Endothelial cell of umbilical vein (primary cell): ENCODE data around the gene DUSP10. TPM values are rescaled to one million over a fixed set of nuclear protein-coding genes. Genes with fewer than 3 reads are reported as not detected.

ENCODE experiments used
- BruUV-seq: library from RNA; stranded (reverse); fragments of 400-500 nt; replicated peaks from 2 replicates; lab custom pipeline; 2021; lab: Mats Ljungman, UMichigan
- CTCF ChIA-PET: fragments of 300-600, 350-600 bp; sonication (Branson Sonifier 250); formaldehyde crosslinking; loops from one replicate; lab custom pipeline; 2021; ENCODE audit warnings: antibody characterized with exemption, inconsistent platforms; lab: Charles Lee
- POLR2A ChIA-PET: fragments of 300-600, 350-600 bp; sonication (Branson Sonifier 250); formaldehyde crosslinking; loops from one replicate; lab custom pipeline; 2021; ENCODE audit warnings: antibody characterized with exemption, inconsistent platforms; lab: Charles Lee
- DNase-seq: peaks from one replicate; pipeline ENCODE4 v3.0.0-alpha.2; 2011; ENCODE audit warnings: low read depth, low spot score
- FAIRE-seq: peaks from 2 replicates; lab custom pipeline; 2011; peaks lifted over from hg19 to GRCh38; lab: Jason Lieb, UNC
- H2AFZ ChIP-seq: 2 replicates; pipeline ENCODE4 v1.6.0; 2012; ENCODE audit warnings: low read depth, low read length, control low read depth, inconsistent platforms
- H3K27ac ChIP-seq: 2 replicates; pipeline ENCODE4 v1.5.1; 2011; ENCODE audit warnings: low read depth, mild to moderate bottlenecking, control low read depth, low read length, moderate library complexity; ENCODE audit not compliant: insufficient read depth
- H3K27me3 ChIP-seq, 2 experiments: 2 replicates each; pipeline versions ENCODE4 v1.6.0 to v1.6.1; 2011; ENCODE audit warnings: low read length in 2 of 2, mixed read lengths in 1 of 2; ENCODE audit not compliant: control insufficient read depth in 2 of 2, insufficient read depth in 2 of 2
- H3K36me3 ChIP-seq, 2 experiments: 2 replicates in 1 of 2; 3 replicates in 1 of 2; pipeline ENCODE4 v1.5.1; 2011; ENCODE audit warnings: low read length in 2 of 2, mild to moderate bottlenecking in 1 of 2, moderate library complexity in 1 of 2; ENCODE audit not compliant: control insufficient read depth in 2 of 2, insufficient read depth in 2 of 2; ENCODE audit errors: extremely low read depth in 1 of 2
- H3K4me1 ChIP-seq: 3 replicates; pipeline ENCODE4 v1.5.1; 2011; ENCODE audit warnings: mild to moderate bottlenecking, low read length; ENCODE audit not compliant: control insufficient read depth, insufficient read depth; ENCODE audit errors: extremely low read depth
- H3K4me2 ChIP-seq: 2 replicates; pipeline ENCODE4 v1.6.1; 2011; ENCODE audit warnings: low read length, control low read depth, mixed read lengths; ENCODE audit not compliant: insufficient read depth
- H3K4me3 ChIP-seq, 3 experiments: fragments of 200-600 bp in 1 of 3; sonication (generic), shearing (Covaris generic) in 1 of 3; replicated peaks in 1 of 3; 2 replicates each; pipeline ENCODE4 v1.5.1; 2011 to 2016; ENCODE audit warnings: control low read depth in 3 of 3, low read length in 3 of 3, mild to moderate bottlenecking in 2 of 3, inconsistent platforms in 1 of 3, low read depth in 1 of 3, moderate library complexity in 1 of 3; ENCODE audit not compliant: insufficient read depth in 1 of 3
- H3K79me2 ChIP-seq: 2 replicates; pipeline ENCODE4 v1.6.0; 2012; ENCODE audit warnings: low read length, inconsistent platforms; ENCODE audit not compliant: control insufficient read depth, insufficient read depth
- H3K9ac ChIP-seq: replicated peaks from 2 replicates; pipeline ENCODE3; 2011; ENCODE audit warnings: low read length, control low read depth; ENCODE audit not compliant: insufficient read depth; ENCODE audit errors: extremely low read depth
- H3K9me1 ChIP-seq: replicated peaks from 3 replicates; pipeline ENCODE4 v1.6.0; 2011; ENCODE audit warnings: mild to moderate bottlenecking, low read length; ENCODE audit not compliant: control insufficient read depth, insufficient read depth; ENCODE audit errors: extremely low read depth
- H3K9me3 ChIP-seq: replicated peaks from 2 replicates; pipeline ENCODE4 v1.5.1; 2012; ENCODE audit warnings: low read length, inconsistent platforms; ENCODE audit not compliant: control insufficient read depth, insufficient read depth
- H4K20me1 ChIP-seq: replicated peaks from 2 replicates; pipeline ENCODE3; 2011; ENCODE audit warnings: mild to moderate bottlenecking, low read length; ENCODE audit not compliant: control insufficient read depth, insufficient read depth; ENCODE audit errors: extremely low read depth
- CTCF ChIP-seq, 2 donors: IDR thresholded peaks; 1 replicate in 1 of 2; 2 replicates in 1 of 2; pipeline ENCODE4 v1.5.1; 2011; ENCODE audit warnings: low read length in 2 of 2, mild to moderate bottlenecking in 2 of 2, moderate library complexity in 2 of 2, control low read depth in 1 of 2, inconsistent platforms in 1 of 2, low read depth in 1 of 2; ENCODE audit not compliant: insufficient read depth in 1 of 2; ENCODE audit errors: extremely low read depth in 1 of 2
- EZH2 ChIP-seq: IDR thresholded peaks from 2 replicates; pipeline ENCODE4 v1.6.1; 2012; ENCODE audit warnings: borderline replicate concordance, low read depth, mild to moderate bottlenecking, moderate library complexity, low read length, inconsistent platforms; ENCODE audit not compliant: severe bottlenecking
- FOS ChIP-seq: IDR thresholded peaks from 2 replicates; pipeline ENCODE4 v1.6.1; 2011; ENCODE audit warnings: mild to moderate bottlenecking, low read length, moderate library complexity, borderline replicate concordance; ENCODE audit not compliant: insufficient read depth
- GATA2 ChIP-seq: IDR thresholded peaks from 2 replicates; pipeline ENCODE4 v1.7.0; 2011; ENCODE audit warnings: low read depth, mild to moderate bottlenecking, moderate library complexity, mixed read lengths, low read length; ENCODE audit not compliant: insufficient read length, insufficient read depth
- JUN ChIP-seq: IDR thresholded peaks from 2 replicates; pipeline ENCODE4 v1.6.1; 2011; ENCODE audit warnings: borderline replicate concordance, low read depth; ENCODE audit not compliant: insufficient read length, insufficient read depth
- MAX ChIP-seq: IDR thresholded peaks from 2 replicates; pipeline ENCODE4 v1.6.1; 2011; ENCODE audit not compliant: insufficient read depth, insufficient read length
- MYC ChIP-seq: IDR thresholded peaks from one replicate; pipeline ENCODE4 v1.6.1; 2011; ENCODE audit warnings: mild to moderate bottlenecking, low read depth, low read length
- POLR2A ChIP-seq: IDR thresholded peaks from 2 replicates; pipeline ENCODE4 v1.6.1; 2012; ENCODE audit warnings: low read depth, mild to moderate bottlenecking, control low read depth, low read length
- POLR2AphosphoS5 ChIP-seq: IDR thresholded peaks from 2 replicates; pipeline ENCODE4 v1.6.1; 2012; ENCODE audit warnings: low read depth, mild to moderate bottlenecking, control low read depth, low read length, moderate library complexity; ENCODE audit not compliant: insufficient read depth
- dilution Hi-C: fragments of 300-500 bp; cut with MboI; formaldehyde crosslinking; loops from one replicate; pipeline ENCODE4 v1.15.0; 2019; ENCODE audit warnings: low sequenced_read_pairs; ENCODE audit not compliant: extremely low pct_ligation_motif_present
- intact Hi-C: fragments of 100-400 bp; cut with micrococcal nuclease; formaldehyde crosslinking; loops from one replicate; pipeline ENCODE4 v1.10.0; 2022
- polyA plus RNA-seq, 4 experiments: library from polyadenylated mRNA; depleted of rRNA in 3 of 4; stranded (reverse) in 3 of 4; unstranded in 1 of 4; fragments of >200 nt; gene quantifications; 2 replicates each; pipeline versions ENCODE4 v1.2.1 to v1.2.3, GENCODE V29; 2011 to 2012; ENCODE audit warnings: missing spikeins in 1 of 4
- total RNA-seq: library from RNA; stranded (reverse); gene quantifications from 2 replicates; pipeline ENCODE4 v1.2.3, GENCODE V29; 2021

DUSP10 gene
- total and polyA plus RNA-seq, 2 donors (not counting 3 experiments of a cell fraction or from before 2014, with no cell fraction given), result 1.6 to 1.9 TPM

GRCh38 chr1:221751226-221751887, 9.5 kb upstream of the DUSP10 start:
- Histone ChIP-seq H3K9me1 (no peaks in the 10 kb centered on the region), H3K4me2 (no peak overlapping the region), H3K27me3 (peaks cover 0 to 1% of the 10 kb centered on the region in 2 experiments), H4K20me1 (no peaks in the 10 kb centered on the region), H3K4me3 (no peak overlapping the region), H3K79me2 (no peaks in the 10 kb centered on the region), H3K36me3 (no peaks in the 10 kb centered on the region), H3K9ac (no peak overlapping the region), H3K27ac (no peak overlapping the region), H3K4me1 (no peaks in the 10 kb centered on the region), H2AFZ (no peak overlapping the region), H3K9me3 (no peaks in the 10 kb centered on the region)
- no peak for TF ChIP-seq EZH2
- TF ChIP-seq POLR2AphosphoS5, result no peak
- no peak for TF ChIP-seq POLR2A
- TF ChIP-seq GATA2, result no peak
- TF ChIP-seq MAX, result no peak
- TF ChIP-seq MYC, result no peak
- TF ChIP-seq CTCF (IDR thresholded peaks at IDR 0.05; ENCODE audit: extremely low read depth in 1 of 2, insufficient read depth in 1 of 2, low read depth in 1 of 2, low read length in 2 of 2), result no peak
- TF ChIP-seq JUN, result no peak
- TF ChIP-seq FOS, result no peak
- dilution Hi-C loops (no loop called here), intact Hi-C loops (no loop called here)
- DNase-seq (no peak), FAIRE-seq (no peak)
- POLR2A ChIA-PET, result no interaction called here
- CTCF ChIA-PET, result interaction anchor here (1.4 kb wide), 1 partner anchor 10 kb away, joined by 3 read pairs; the partner anchor contains the start of gene DUSP10
- BruUV-seq, result no TSS peak
